ENCODE data around the gene IL1RAPL2.
"Not testable (repeated sequence)": the region's sequence is repeated elsewhere in the genome, so short reads cannot be mapped to it uniquely, and the experiment has no call there.

The IL1RAPL2 gene

GRCh38 chrX:105189093-105189492 is 623.1 kb downstream of the IL1RAPL2 start:
- DNase-seq = no peak

- DNase-seq = peak; percentile 4 to 25
Observed at GRCh38 chrX:105190252-105190853, 624.4 kb downstream of the IL1RAPL2 start.

GRCh38 chrX:105191878-105192277 is 625.9 kb downstream of the IL1RAPL2 start:
- peak; percentile 12 to 35 for DNase-seq

- DNase-seq = no peak
Observed at GRCh38 chrX:105209406-105209805, 643.4 kb downstream of the IL1RAPL2 start.

GRCh38 chrX:105210258-105210657 is 644.3 kb downstream of the IL1RAPL2 start:
- no peak for DNase-seq

- DNase-seq = no peak
Observed at GRCh38 chrX:105211066-105211575, 645.1 kb downstream of the IL1RAPL2 start.

GRCh38 chrX:105219454-105220401 is 653.7 kb downstream of the IL1RAPL2 start:
- DNase-seq = no peak

GRCh38 chrX:105220636-105221035 is 654.6 kb downstream of the IL1RAPL2 start, which contains the start of gene TEX13A:
TSS of gene TEX13A (minus strand) at chrX:105220694. CDS start at chrX:105220397, 297 bp downstream.
- DNase-seq = no peak

GRCh38 chrX:105221374-105221773 is 655.4 kb downstream of the IL1RAPL2 start:
- DNase-seq = no peak

GRCh38 chrX:105226499-105226898 is 660.5 kb downstream of the IL1RAPL2 start:
- no peak for DNase-seq

- DNase-seq = no peak
Observed at GRCh38 chrX:105228602-105229001, 662.6 kb downstream of the IL1RAPL2 start.

- DNase-seq = no peak
Observed at GRCh38 chrX:105229146-105229545, 663.1 kb downstream of the IL1RAPL2 start.

- not testable (repeated sequence) for DNase-seq
Observed at GRCh38 chrX:105237407-105237806, 671.4 kb downstream of the IL1RAPL2 start.

GRCh38 chrX:105241056-105241455 is 675.1 kb downstream of the IL1RAPL2 start:
- no peak for DNase-seq

GRCh38 chrX:105260291-105261043 is 694.5 kb downstream of the IL1RAPL2 start:
- DNase-seq = no peak

GRCh38 chrX:105263171-105263570 is 697.2 kb downstream of the IL1RAPL2 start:
- DNase-seq = no peak

GRCh38 chrX:105263801-105264200 is 697.8 kb downstream of the IL1RAPL2 start:
- no peak for DNase-seq

GRCh38 chrX:105265093-105265492 is 699.1 kb downstream of the IL1RAPL2 start:
- DNase-seq = no peak

GRCh38 chrX:105266456-105266855 is 700.5 kb downstream of the IL1RAPL2 start:
- no peak for DNase-seq

GRCh38 chrX:105267167-105267566 is 701.2 kb downstream of the IL1RAPL2 start:
- no peak for DNase-seq

GRCh38 chrX:105269386-105269785 is 703.4 kb downstream of the IL1RAPL2 start:
- DNase-seq = no peak

GRCh38 chrX:105273326-105273725 is 707.3 kb downstream of the IL1RAPL2 start:
- no peak for DNase-seq

- no peak for DNase-seq
Observed at GRCh38 chrX:105274091-105274490, 708.1 kb downstream of the IL1RAPL2 start.

Data from Kasumi-1 (cell line).